HG03432 (cell line): ENCODE measurements around the gene PALLD.

Experiments
- ATAC-seq: cut with Tn5 transposase; IDR thresholded peaks from one replicate; pipeline ENCODE4 v1.9.1; 2021; ENCODE audit warnings: mild to moderate bottlenecking, moderate library complexity; ENCODE audit not compliant: unreplicated experiment

Gene PALLD

DNA sequence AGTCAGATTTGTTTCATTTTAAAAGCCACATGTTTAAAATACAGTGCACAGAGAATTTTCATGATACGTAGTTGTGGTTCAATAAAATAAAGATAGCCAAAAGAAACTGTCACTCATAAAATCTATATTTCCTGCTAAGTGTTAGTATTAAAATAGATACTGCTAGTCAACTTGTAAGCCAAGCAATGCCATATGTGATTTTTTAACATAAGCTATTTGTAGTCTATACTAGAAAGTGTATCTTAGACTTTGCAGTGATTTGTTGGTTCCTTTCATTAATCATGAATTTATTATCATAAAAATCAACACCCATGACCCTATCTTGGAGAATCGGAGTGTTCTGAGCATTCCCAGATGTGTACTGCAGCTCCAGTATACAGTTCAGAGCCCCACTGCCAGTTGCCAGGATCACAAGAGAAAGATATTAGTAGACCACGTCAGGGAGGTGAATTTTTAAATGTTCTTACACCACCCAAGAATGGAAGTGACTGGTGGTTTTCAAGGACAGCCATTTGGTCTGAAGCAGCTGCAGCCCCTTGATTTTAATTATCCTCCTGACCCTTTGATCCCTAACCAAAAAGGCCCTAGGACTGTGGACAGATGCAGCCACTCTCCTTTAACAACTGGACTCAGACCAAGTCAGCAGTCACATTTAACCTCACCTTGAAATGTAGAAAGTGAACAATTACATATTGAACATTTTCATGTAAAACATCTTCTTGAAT lies 163.1 kb downstream of the PALLD start:
- ATAC-seq, result no peak

GRCh38 chr4:168662297-168662984 lies 165.6 kb downstream of the PALLD start:
- ATAC-seq, result no peak

- ATAC-seq, result no peak
These were observed 167.5 kb downstream of the PALLD start for GRCh38 chr4:168664242-168664891.

DNA sequence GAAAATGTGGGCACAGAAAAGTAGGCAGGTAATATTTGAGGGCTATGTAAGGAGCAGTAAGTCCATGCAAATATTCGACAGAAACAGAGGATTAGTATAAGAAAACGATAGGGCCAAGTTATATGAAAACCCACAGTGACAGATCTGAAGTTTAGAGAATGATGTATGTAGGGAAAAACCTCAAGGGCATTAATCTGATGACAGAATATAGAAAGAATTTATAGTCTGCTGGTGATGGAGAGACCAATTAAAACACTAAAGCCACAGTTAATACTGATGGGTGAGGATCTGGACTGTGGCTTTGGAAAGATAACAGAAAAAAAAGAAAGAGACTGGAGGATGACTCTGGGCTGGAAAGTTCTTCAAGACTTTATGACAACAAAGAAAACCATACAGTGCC lies 169.7 kb downstream of the PALLD start:
- ATAC-seq, result no peak

GRCh38 chr4:168667376-168667775 lies 170.5 kb downstream of the PALLD start:
- ATAC-seq, result no peak

GRCh38 chr4:168667921-168668320 lies 171.1 kb downstream of the PALLD start:
- no peak for ATAC-seq

GRCh38 chr4:168673476-168673875 lies 176.6 kb downstream of the PALLD start:
- ATAC-seq, result no peak

GRCh38 chr4:168674077-168674747 lies 177.4 kb downstream of the PALLD start:
- no peak for ATAC-seq

DNA sequence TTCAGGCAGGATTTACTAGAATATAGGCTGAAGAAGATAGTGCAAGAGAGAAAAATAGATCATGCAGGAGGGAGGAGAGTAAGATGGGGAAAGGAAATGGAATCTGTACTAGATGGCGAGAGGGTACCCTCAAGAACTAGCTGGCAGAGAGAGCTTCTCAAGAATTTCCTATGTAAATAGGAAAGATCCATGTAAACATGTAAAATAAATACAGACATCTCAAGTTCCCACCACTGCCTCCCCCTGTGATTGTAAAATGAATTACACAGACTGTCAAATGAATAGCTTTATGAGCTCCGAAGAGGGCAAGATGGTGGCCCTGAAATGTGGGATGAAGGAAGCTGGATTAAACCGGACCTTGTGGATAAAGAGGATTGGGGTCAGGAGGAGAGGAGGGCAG lies 178.0 kb downstream of the PALLD start:
- no peak for ATAC-seq

- ATAC-seq, result no peak
These were observed 180.2 kb downstream of the PALLD start for GRCh38 chr4:168677063-168677462.

GRCh38 chr4:168677879-168678278 lies 181.0 kb downstream of the PALLD start:
- ATAC-seq, result no peak

GRCh38 chr4:168678751-168679366 lies 182.0 kb downstream of the PALLD start:
- no peak for ATAC-seq

DNA sequence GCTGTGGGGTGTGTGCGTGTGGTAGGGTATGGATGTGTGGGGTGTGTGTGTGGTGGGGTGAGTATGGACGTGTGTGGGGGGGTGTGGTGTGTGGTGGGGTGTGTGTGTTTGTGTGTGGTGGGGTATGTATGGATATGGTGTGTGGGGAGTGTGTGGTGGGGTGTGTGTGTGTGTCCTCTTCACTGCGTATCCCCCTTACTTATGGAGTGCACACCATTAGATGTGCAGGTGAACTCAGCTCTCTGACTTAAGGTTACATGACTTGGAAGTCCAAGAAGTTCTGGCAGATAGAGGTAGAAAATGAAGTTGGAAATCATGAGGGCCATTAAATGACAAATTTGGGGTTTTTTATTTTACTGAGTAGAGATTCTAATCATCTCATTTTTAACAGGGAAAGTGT lies 182.5 kb downstream of the PALLD start:
- no peak for ATAC-seq

DNA sequence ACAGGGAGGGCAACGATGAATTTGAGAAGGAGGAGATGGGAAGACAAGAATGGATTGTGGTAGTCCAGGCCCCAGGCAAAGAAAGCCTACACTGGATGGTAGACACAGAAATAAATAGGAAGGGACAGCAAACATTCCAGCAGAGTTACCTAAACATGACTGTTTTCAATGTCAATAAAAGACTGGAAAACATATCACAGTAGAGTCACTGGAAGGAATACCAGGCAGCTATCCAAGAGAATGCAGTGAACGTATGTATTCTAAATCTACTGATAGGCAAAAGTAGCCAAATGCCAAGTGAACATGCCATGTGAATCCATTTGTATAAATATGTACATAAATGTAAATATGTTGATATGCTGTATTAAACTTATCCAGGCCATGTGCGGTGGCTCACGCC lies 183.0 kb downstream of the PALLD start:
- no peak for ATAC-seq

GRCh38 chr4:168682898-168683500 lies 186.1 kb downstream of the PALLD start:
- ATAC-seq, result no peak

- ATAC-seq, result no peak
These were observed 186.7 kb downstream of the PALLD start for GRCh38 chr4:168683595-168683994.

- peak; percentile 94 for ATAC-seq
These were observed 188.4 kb downstream of the PALLD start for GRCh38 chr4:168685136-168685809.

DNA sequence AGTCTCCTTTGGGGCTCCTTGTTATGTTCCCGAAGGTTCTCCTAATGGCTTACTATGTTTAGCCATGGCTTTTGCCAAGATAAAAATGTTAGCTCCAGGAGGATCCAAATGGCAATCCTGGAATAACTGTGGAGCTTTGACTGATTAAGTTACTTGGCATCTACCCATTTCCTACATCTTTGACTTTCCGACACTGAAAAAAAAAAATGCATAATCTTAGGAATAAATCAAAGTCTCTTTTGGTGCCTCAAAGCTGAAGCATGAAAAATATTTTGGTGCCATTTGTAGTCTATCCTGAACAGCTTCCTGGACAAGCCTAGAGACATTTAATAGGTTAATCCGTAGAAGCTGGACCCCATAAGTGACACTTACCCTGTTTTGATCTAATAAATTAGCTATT lies 191.7 kb downstream of the PALLD start:
- no peak for ATAC-seq

GRCh38 chr4:168689791-168690190 lies 192.9 kb downstream of the PALLD start:
- no peak for ATAC-seq

- ATAC-seq, result no peak
These were observed 193.3 kb downstream of the PALLD start for GRCh38 chr4:168690199-168690598.
